ENCODE results near the gene CCDC126. TPM values are rescaled to one million over a fixed set of nuclear protein-coding genes. Genes with fewer than 3 reads are reported as not detected.

Gene CCDC126
- total RNA-seq, 2 donors from 2014 or later = 9.4 to 14.7 TPM

GRCh38 chr7:23691320-23691719 is 94.1 kb downstream of the CCDC126 start:
- Histone ChIP-seq H3K4me3 (ENCODE audit: low read length) (no peak overlapping the region), H3K36me3 (ENCODE audit: control insufficient read depth, insufficient read depth, low read length) (no peaks in the 10 kb centered on the region), H3K27me3 (ENCODE audit: control insufficient read depth, insufficient read depth, low read length, poor library complexity, severe bottlenecking) (no peaks in the 10 kb centered on the region), H3K4me1 (ENCODE audit: control insufficient read depth, insufficient read depth, low read length) (no peaks in the 10 kb centered on the region), H3K9ac (ENCODE audit: extremely low read depth, low read length, poor library complexity, severe bottlenecking) (no peak overlapping the region), H3K27ac (ENCODE audit: low read depth, low read length) (no peak overlapping the region), H3K9me3 (ENCODE audit: control insufficient read depth, low read length) (no peaks in the 10 kb centered on the region)
- no peak for DNase-seq
- WGBS, 2 experiments (ENCODE audit: insufficient coverage in 1 of 2, insufficient read length in 1 of 2) = 97 to 100% methylated on average over 3 of the region's 4 CpGs
- Mint-ChIP-seq H3K27ac (no peak overlapping the region), H3K9me3 (peaks cover 10% of the 10 kb centered on the region), H3K36me3 (ENCODE audit: low read depth) (peaks cover 61% of the 10 kb centered on the region), H3K27me3 (ENCODE audit: insufficient read depth) (no peaks in the 10 kb centered on the region), H3K4me1 (no peaks in the 10 kb centered on the region), H3K4me3 (no peak overlapping the region)
- TF ChIP-seq CTCF (conservative IDR thresholded peaks at IDR 0.05) = no peak

GRCh38 chr7:23693224-23693623 is 96.0 kb downstream of the CCDC126 start:
- no peak overlapping the region for H3K27ac Mint-ChIP-seq
- H3K27me3 Mint-ChIP-seq (ENCODE audit: insufficient read depth) = no peaks in the 10 kb centered on the region
- no peaks in the 10 kb centered on the region for H3K36me3 ChIP-seq (ENCODE audit: control insufficient read depth, insufficient read depth, low read length)
- H3K4me3 ChIP-seq (ENCODE audit: low read length) = no peak overlapping the region
- no peaks in the 10 kb centered on the region for H3K27me3 ChIP-seq (ENCODE audit: control insufficient read depth, insufficient read depth, low read length, poor library complexity, severe bottlenecking)
- H3K27ac ChIP-seq (ENCODE audit: low read depth, low read length) = no peak overlapping the region
- no peak overlapping the region for H3K9ac ChIP-seq (ENCODE audit: extremely low read depth, low read length, poor library complexity, severe bottlenecking)
- H3K4me3 Mint-ChIP-seq = no peak overlapping the region
- peaks cover 3% of the 10 kb centered on the region for H3K4me1 ChIP-seq (ENCODE audit: control insufficient read depth, insufficient read depth, low read length)
- no peaks in the 10 kb centered on the region for H3K9me3 ChIP-seq (ENCODE audit: control insufficient read depth, low read length)
- TF ChIP-seq CTCF (conservative IDR thresholded peaks at IDR 0.05) = no peak
- peaks cover 11% of the 10 kb centered on the region for H3K4me1 Mint-ChIP-seq
- H3K9me3 Mint-ChIP-seq = peaks cover 10% of the 10 kb centered on the region
- H3K36me3 Mint-ChIP-seq (ENCODE audit: low read depth) = peaks cover 55% of the 10 kb centered on the region
- DNase-seq = no peak

Other genes with a start within 250 kb of the CCDC126 start
- 100 to 1,000 TPM; 114 to 123 TPM for gene IGF2BP3, start 126.9 kb upstream of the CCDC126 start, total RNA-seq
- gene TRA2A, start 65.4 kb upstream of the CCDC126 start, total RNA-seq = 100 to 1,000 TPM; 104 to 114 TPM
- gene FAM221A, start 82.8 kb downstream of the CCDC126 start, total RNA-seq = 10 to 100 TPM; 16.2 to 20.8 TPM
- gene STK31, start 112.8 kb downstream of the CCDC126 start, total RNA-seq = 1 to 10 TPM; 1.4 to 1.6 TPM

All from endodermal cell (in vitro differentiated cells).